ENCODE data around the gene PARP8.

Gene PARP8

GRCh38 chr5:50874306-50875001 lies 208.0 kb downstream of the PARP8 start:
- Histone ChIP-seq H3K4me3 (replicated peaks; ENCODE audit: low read depth, low read length) (no peak overlapping the region), H3K27me3 (replicated peaks; ENCODE audit: control insufficient read depth, insufficient read depth, low read length) (no peaks in the 10 kb centered on the region), H3K36me3 (ENCODE audit: control insufficient read depth, insufficient read depth, low read length) (no peaks in the 10 kb centered on the region)
- DNase-seq (ENCODE audit: extremely low read depth, insufficient read length) = no peak
- TF ChIP-seq CTCF (IDR thresholded peaks at IDR 0.05; ENCODE audit: insufficient read depth, low read length, poor library complexity, severe bottlenecking) = no peak

GRCh38 chr5:50875002-50875344 lies 208.5 kb downstream of the PARP8 start:
- H3K36me3 ChIP-seq (ENCODE audit: control insufficient read depth, insufficient read depth, low read length) = no peaks in the 10 kb centered on the region

GRCh38 chr5:50878470-50878869 lies 212.0 kb downstream of the PARP8 start:
- Histone ChIP-seq H3K36me3 (ENCODE audit: control insufficient read depth, insufficient read depth, low read length) (no peaks in the 10 kb centered on the region), H3K27me3 (replicated peaks; ENCODE audit: control insufficient read depth, insufficient read depth, low read length) (no peaks in the 10 kb centered on the region), H3K4me3 (replicated peaks; ENCODE audit: low read depth, low read length) (no peak overlapping the region)
- TF ChIP-seq CTCF (IDR thresholded peaks at IDR 0.05; ENCODE audit: insufficient read depth, low read length, poor library complexity, severe bottlenecking) = no peak
- no peak for DNase-seq (ENCODE audit: extremely low read depth, insufficient read length)

More at GRCh38 chr5:50875002-50875344, 208.5 kb downstream of the PARP8 start:
- TF ChIP-seq CTCF (IDR thresholded peaks at IDR 0.05; ENCODE audit: insufficient read depth, low read length, poor library complexity, severe bottlenecking) = no peak
- Histone ChIP-seq H3K27me3 (replicated peaks; ENCODE audit: control insufficient read depth, insufficient read depth, low read length) (no peaks in the 10 kb centered on the region), H3K4me3 (replicated peaks; ENCODE audit: low read depth, low read length) (no peak overlapping the region)
- DNase-seq (ENCODE audit: extremely low read depth, insufficient read length) = no peak

- no peak for DNase-seq (ENCODE audit: extremely low read depth, insufficient read length)
- Histone ChIP-seq H3K27me3 (replicated peaks; ENCODE audit: control insufficient read depth, insufficient read depth, low read length) (no peaks in the 10 kb centered on the region), H3K4me3 (replicated peaks; ENCODE audit: low read depth, low read length) (no peak overlapping the region), H3K36me3 (ENCODE audit: control insufficient read depth, insufficient read depth, low read length) (no peaks in the 10 kb centered on the region)
- no peak for TF ChIP-seq CTCF (IDR thresholded peaks at IDR 0.05; ENCODE audit: insufficient read depth, low read length, poor library complexity, severe bottlenecking)
Measured at GRCh38 chr5:50881407-50881806, 215.0 kb downstream of the PARP8 start.

GRCh38 chr5:50886657-50887345 lies 220.4 kb downstream of the PARP8 start:
- H3K36me3 ChIP-seq (ENCODE audit: control insufficient read depth, insufficient read depth, low read length) = no peaks in the 10 kb centered on the region
- H3K27me3 ChIP-seq (replicated peaks; ENCODE audit: control insufficient read depth, insufficient read depth, low read length) = no peaks in the 10 kb centered on the region
- H3K4me3 ChIP-seq (replicated peaks; ENCODE audit: low read depth, low read length) = no peak overlapping the region
- TF ChIP-seq CTCF (IDR thresholded peaks at IDR 0.05; ENCODE audit: insufficient read depth, low read length, poor library complexity, severe bottlenecking) = no peak
- no peak for DNase-seq (ENCODE audit: extremely low read depth, insufficient read length)

All from GM06990 (cell line).